HG02852 (cell line): ENCODE data around the gene RHBDD3.
"Not testable (repeated sequence)": the region's sequence is repeated elsewhere in the genome, so short reads cannot be mapped to it uniquely, and the experiment has no call there.

Experiments used
- ATAC-seq: cut with Tn5 transposase; IDR thresholded peaks from one replicate; pipeline ENCODE4 v1.9.1; 2021; ENCODE audit warnings: mild to moderate bottlenecking, moderate library complexity; ENCODE audit not compliant: unreplicated experiment

RHBDD3 gene

DNA sequence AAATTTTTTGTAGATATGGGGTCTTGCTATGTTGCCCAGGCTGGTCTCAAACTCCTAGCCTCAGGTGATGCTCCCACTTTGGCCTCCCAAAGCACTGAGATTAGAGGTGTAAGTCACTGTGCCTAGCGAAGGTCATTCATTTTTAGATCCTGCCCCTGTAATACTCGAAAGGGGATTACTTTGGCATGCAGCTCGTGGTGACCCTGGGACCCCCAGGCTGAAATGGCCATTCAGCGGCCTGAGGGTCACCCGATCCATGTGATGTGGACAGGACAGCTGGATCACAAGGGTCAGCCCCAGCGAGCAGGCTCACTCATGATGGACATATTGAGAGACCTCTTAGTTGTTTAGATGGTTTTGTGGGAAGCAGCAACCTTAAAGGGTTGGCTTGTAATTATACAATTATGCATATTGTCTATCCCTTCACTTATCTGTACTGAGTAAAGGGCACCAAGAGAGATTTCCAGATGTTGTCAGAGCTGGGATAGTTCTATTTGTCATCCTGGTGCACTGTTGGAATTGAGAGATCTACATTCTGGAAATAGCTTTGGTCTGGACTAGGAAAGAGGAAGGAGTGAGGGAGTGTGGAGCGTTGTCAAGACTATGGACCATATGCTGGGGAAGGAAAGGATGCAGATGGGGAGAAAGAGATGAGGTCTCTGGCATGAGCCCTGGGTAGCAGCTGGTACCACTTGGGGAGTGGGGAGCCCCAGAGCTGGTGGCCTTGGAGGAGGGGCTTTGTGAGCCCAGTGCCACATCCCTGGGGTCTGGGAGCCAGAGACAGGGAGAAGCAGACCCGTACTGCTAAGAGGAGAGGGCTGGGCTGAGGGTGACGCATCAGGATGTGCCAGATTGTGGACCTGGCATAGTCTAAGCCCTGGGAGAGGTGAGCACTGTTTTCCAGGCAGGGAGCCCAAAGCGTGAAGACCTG lies 15.5 kb downstream of the RHBDD3 start:
- no peak for ATAC-seq

DNA sequence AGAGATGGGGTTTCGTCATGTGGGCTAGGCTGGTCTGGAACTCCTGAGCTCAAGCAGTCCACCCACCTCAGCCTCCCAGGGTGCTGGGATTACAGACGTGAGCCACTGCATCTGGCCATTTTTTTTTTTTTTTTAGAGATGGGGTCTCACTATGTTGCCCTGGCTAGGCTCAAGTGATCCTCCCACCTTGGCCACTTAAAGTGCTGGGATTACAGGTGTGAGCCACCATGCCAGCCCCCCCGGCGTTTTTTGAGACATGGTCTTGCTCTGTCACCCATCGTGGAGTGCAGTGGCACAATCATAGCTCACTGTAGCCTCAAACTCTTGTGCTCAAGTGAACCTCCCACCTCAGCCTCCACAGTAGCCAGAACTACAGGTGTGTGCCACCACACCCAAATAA lies 16.5 kb downstream of the RHBDD3 start:
- ATAC-seq, result no peak

DNA sequence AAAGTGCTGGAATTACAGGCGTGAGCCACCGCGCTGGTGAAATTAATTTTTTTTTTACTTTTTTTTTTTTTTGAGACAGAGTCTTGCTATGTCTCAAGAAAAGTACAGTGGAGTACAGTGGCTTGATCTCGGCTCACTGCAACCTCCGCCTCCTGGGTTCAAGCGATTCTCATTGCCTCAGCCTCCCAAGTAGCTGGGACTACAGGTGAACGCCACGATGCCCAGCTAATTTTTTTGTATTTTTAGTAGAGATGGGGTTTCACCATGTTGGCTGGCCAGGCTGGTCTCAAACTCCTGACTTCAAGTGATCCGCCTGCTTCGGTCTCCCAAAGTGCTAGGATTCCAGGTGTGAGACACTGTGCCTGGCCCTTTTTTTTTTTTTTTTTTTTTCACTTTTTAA lies 19.9 kb downstream of the RHBDD3 start:
- not testable (repeated sequence) for ATAC-seq

DNA sequence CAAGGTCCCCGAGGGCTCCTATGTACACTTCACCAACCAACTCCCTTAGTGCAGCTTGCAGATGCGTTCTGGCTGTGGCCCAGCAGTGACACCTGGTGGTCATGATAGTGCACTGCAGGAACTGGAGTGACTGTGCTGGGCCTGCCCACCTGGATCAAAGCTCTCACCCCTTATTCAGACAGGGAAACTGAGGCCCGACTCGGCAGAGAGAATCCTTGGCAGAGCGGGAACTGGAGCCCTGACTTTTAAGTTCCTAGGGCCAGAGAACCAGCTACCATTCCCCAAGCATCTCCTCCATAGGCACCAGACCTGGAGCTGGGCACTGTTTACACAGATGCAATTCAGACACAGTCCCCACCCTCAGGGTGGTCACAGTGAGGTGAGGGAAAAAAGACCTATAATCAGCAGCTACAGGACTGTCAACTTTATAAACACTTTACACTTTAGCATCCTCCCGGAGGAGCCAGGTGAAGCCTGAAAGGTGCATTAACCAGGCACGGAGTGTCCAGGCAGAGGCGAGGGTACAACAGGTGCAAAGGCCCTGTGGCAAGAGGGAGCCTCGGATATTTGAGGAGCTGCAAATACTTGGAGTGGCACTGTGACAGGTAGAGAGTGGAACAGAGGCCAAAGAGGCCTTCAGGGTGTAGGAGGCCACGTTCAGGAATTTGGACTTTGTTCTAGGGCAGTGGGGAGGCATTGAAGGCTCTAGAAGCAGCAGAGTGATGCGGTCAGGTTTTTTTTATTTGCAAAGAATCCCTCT lies 22.0 kb downstream of the RHBDD3 start:
- ATAC-seq, result no peak

DNA sequence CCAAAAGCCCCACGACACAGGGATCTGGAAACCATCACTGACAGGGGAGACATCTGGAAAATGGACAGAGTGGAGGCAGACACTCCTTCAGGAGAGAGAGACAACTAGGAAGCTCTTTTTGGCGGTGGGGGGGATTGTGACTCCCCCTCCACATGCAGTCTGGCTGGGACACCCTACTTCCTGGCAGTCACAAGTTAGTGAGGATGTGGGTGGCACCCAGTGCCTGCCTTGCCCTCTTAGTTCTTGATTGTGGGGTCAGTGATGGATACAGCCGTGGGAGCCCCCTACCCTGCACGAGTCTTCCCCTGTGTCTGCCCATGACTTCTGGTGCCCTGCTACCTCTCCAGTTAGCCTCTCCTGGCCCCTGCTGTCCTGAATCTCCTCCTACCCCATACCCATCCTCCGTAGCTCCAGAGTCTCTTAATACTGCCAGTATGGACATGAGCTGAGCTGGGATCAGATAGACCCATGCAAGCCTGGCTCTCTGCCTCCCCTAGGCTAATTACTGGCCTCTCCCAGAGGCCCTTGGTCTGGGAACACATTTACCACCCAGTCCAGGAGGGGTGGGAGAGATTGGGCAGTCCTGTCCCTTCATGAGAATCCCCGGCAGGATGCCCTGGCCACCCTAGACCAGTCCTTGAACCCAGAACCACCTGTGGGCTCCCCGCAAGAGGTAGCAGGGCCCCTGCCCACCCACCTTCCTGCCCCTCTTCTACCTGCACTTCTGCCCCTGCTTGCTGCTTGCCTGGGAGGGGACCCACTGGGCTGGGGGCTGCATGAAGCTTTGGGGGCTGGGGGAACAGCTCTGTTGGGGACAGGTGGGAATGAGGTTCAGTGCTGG lies 22.8 kb downstream of the RHBDD3 start:
- ATAC-seq, result no peak

DNA sequence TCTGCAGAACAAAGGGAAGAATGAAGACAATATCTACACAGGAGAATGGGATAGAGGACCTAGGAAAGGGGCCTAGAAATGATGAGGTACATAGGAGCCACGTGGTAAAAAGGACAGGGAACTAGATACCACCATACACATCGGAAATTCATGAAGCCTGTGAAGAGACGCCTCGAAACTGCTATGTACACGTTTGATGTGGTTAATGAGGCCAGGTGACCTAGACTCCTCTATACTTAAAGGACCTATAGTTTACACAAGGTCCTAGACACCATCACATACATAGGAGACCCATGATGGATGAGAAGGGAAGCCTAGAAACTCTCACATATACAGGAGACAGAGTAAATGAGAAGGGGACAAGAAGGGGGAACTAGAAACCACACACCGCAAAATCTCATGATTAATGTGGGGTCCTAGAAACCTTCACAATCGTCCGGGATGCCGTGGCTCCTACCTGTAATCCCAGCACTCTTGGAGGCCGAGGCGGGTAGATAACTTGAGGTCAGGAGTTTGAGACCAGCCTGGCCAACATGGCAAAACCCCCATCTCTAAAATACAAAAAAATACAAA lies 23.8 kb downstream of the RHBDD3 start:
- no peak for ATAC-seq

DNA sequence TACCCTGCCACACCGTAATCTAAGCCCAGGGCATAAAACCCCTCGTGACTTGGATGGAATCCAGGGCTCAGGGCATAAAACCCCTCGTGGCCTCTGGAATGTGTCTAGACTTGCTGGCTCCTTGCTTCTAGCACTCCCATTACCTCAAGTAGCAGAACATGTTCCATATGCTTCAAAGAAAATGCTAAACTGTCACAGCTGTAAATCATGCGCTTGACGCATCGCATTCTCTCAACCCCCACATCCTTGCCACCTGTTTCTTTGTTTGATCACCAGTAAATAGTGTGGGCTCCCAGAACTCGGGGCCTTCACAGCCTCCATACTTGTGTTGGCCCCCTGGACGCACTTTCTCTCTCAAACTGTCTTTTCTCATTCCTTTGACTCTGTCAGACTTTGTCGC lies 27.3 kb downstream of the RHBDD3 start:
- not testable (repeated sequence) for ATAC-seq

DNA sequence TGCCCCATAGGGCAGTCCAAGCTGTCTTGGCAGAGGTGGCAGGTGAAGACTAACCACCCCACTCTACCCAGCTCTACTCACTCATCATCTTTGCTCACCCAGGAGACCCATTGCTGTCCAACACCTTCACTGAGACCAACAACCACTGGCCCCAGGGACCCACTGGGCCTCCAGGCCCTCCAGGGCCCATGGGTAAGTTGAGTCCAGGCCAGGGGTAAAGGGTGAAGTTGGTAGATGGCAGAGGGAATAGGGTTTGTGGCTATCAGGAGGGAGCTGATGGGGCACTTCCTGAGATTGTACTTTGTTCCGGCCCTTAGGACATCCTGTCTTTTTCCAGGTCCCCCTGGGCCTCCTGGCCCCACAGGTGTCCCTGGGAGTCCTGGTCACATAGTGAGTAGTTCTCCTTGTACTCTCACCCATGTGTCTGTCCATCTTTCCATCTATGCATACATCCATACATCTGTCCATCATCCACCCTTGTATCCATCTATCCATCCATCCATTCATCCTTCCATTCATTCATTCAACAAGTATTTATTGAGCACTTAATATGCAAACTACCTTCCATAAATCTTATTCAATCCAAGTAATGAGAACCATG lies 34.4 kb downstream of the RHBDD3 start:
- no peak for ATAC-seq

DNA sequence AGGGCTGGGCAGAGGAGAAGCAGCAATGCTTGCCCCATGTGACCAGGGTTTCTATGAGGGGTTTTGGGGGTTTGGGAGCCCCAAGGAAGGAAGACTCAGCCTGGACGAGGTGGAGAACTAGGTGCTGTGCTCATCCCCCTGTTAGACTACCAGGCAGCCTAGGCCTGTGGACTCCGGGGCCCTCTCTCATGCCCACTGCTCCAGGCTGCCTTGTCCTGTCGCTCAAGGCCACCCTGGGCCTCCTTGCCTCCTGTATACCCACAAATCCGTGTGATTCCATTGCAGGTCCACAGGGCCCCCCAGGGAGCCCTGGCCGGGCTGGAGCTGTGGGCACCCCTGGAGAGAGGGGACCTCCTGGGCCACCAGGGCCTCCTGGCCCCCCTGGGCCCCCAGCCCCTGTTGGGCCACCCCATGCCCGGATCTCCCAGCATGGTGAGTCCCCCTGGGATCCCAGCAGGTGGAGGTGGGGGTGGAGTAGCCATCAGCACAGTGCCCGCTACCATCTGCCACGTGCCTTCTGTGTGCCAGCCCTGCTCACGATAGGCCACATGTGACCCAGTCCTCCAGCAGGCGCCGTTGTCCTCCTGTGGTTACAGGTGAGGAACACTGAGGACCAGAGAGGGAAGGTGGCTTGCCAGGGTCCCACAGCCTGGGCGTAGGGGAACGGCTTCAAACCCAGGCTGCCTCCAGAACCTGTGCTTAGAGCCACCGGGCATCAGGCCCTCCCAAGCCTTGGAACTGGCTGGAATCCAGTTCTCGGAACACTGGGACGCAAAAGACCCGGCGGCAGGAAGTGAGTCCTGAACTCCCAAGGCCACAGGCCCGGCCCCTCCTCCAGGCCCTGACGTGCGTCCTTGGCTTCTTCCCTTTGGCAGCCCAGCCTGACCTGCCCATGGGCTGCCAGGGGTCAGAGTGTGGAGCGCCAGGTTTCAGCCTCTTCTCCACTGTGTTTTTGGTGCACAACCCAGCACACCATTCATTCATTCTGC lies 35.5 kb downstream of the RHBDD3 start:
- no peak for ATAC-seq

DNA sequence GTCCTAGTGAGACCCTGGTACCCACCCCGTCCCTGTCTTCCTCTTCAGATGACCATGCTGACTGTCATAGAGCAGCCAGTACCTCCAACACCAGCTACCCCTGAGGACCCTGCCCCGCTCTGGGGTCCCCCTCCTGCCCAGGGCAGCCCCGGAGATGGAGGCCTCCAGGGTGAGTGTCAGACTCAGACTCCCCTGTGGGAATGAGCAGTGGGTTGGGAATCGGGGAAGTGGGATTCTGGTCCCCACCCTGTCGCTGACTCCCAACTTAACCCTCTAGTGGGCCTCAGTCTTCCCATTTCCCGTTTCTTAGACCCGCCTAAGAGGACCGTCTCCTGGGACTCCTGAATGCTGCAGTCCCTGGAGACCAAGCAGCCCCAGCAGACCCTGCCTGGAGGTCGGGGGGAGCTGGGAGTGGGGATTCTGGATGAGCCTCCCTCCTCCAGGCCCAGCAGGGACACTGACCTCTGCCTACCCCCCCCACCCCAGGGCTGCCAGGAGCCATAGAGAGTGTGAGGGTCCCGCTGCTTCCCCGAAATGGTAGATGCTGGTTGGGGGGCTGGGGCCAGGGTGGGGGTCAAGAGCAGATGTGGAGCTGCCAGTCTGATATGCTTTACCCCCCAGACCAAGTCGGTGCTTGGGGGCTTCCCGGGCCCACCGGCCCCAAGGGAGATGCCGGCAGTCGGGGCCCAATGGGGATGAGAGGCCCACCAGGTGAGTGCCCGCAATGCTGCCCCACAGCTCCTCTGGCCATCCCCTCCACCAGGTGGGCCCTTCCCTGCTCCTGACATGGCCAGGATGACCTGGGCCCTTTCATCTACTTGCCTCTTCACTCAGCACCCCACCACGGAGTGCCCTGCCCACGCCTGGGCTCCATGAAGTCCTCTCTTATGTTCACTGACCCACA lies 36.6 kb downstream of the RHBDD3 start:
- no peak for ATAC-seq

DNA sequence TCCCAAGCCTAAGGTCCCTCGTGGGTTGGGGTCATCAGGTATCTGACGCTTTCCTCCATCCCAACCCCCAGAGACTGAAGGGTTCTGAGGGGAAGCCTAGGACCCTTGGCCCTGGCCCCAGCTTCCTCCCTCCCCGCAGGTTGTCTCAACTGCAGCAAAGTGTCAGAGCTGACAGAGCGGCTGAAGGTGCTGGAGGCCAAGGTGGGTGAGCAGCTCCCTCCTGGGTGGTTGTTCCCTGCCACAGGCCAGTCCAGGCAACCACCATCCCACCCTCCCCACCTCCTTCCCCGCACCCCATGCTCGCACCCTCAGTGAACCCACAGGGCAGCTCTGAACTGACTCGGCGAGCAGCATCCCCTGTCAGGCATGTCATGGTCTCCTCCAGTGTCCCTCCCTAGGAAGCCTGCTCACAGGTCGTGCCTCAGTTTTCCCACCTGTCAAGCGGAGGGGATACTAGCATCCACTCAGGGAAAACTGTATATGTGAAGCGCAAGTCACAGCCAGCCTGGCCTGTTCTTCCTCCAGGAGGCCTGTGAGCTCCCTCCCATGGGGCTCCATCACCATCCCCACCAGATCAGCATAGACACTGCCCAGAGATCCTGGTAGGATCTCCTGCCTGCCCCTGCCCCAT lies 41.3 kb downstream of the RHBDD3 start:
- ATAC-seq, result no peak

DNA sequence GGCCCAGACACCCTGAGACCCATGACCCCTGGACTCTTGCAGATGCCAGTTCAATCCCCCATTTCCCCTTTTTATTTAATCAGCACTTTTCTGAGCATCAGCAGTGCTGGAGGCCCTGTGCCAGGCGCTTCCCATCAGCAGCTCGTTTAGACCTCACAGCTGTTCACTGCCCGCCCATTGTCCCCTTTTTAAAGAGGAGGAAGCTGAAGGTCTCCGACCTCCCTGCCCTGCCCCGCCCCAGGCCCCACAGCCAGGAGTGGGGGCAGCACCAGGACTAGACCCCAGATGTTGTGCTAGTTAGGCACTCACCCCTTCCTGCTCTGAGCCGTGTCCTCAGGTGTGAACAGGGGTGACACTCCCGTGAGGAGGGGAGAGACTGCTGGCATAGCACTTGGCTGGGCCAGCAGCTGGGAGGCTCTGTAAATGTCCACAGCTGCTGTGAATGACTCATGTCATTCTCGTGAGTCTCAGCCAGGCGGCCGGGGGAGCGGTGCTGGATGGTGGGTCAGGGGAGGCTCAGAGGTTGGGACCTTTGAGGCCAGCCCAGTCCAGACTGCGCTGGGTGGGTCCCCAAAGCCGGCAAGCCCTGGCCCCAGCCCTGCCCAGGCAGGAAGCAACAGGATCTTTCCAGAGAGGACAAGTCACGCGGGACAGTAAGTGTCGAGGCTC lies 42.2 kb downstream of the RHBDD3 start:
- ATAC-seq, result no peak

DNA sequence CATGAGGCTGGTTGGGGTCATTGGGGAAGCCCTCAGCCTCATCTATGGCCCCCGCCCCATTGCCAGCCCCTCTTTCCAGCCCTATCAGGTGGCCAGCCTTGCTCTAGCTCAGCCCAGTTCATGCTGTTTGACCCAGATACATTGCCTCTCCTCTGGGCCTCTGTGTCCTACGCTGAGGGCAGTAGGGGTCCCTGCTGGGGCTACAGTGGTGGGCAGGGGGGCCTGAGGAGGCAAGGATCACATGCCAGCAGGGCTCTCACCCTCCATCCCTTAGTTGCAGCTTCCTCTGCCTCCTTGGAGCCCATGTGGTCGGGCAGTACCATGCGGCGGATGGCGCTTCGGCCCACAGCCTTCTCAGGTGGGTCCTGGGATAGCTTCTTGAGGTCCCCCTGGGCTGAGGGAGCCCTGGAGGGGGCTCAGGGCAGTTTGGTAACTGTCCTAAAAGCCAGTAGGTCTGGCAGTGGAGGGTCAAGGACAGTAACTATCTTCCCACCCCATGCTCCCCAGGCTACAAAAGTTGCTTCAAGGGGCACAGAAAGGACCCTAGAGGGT lies 42.8 kb downstream of the RHBDD3 start:
- no peak for ATAC-seq

DNA sequence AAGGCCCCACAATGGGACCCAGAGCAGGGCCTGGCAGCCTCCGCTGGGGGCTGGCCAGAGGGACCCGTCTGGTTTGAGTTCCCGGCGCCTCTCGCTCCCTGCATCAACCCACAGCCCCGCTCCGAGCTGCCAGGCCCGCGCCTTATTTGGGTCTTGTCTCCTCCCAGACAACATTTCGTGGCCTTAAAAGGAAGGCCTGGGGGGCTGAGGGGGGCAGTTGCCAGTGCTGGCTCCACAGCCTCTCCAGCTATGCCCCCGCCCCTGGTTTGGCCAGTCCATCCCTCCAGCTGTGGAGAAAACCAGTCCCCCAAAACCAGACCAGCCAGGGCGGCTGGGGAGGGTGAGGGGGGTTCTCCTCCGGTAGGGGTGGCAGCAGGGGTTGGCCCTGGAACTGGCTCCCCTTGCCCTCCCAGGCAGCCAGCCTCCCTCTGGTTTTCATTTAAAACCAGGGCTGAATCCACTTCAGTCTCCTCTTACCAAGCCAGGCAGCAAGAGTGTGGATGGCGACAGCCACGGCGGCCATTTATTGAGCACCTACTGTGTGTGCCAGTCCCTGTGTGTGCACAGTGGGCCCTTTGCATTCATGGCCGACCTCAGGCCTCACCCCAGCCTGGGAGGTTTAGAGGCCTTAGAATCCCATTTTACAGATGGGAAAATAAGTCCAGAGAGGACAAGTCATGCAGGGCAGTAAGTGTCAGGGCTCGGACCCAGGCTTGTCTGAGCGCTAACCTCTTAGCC lies 43.5 kb downstream of the RHBDD3 start:
- ATAC-seq, result no peak

DNA sequence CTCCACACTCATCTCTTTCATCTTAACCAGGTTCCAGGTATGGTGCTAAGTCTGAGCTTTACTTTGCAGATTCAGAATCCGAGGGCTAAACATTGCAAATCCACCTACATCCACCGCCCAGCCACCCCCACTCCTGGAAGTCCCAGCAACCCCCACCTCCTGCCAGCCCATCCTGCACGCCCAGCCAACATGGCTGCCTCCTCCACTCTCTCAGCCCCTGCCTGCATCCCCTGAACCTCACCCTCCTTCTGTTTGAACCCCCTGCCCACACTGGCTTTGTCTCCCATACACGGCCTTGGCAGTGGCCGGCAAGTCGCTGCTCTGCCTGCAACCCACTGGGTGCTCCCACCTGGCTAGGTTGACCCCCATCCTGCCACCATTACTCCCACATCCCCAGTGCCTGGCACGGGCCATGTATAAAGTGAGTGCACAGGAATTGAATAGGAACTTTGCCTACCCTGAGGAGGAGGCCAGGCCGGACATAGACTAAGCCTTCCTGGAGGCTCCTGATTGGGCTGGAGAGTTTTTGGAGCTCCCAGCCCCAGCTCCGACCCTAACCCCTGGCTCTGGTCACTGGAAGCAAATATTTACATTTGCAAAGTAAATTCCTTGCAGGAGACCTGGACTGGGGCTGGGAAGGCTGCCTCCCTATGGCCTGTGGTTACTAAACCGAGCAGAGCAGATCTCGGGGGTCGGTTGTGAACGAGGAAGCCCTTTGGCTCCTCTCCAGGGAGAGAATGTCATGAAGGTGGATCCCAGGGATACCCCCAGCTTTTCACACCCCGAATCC lies 47.7 kb downstream of the RHBDD3 start:
- no peak for ATAC-seq
